ENCODE data around the gene NDUFA7. TPM values are rescaled to one million over a fixed set of nuclear protein-coding genes. Genes with fewer than 3 reads are reported as not detected.

The NDUFA7 gene
- total and polyA plus RNA-seq, 9 donors = 7.7 to 63.7 (median 30.2) TPM

- Histone ChIP-seq H3K4me1 (ENCODE audit: insufficient read depth) (peaks cover 7% of the 10 kb centered on the region), H3K27ac (peak overlapping the region in 1 of 2 donors; percentile 41), H3K9me3 (no peaks in the 10 kb centered on the region), H3K36me3 (no peaks in the 10 kb centered on the region), H3K4me3 (peak overlapping the region; percentile 59), H3K27me3 (no peaks in the 10 kb centered on the region)
- TF ChIP-seq POLR2A (IDR thresholded peaks at IDR 0.05) (no peak), EP300 (IDR thresholded peaks at IDR 0.05) (no peak)
- TF ChIP-seq, protein P1, sequence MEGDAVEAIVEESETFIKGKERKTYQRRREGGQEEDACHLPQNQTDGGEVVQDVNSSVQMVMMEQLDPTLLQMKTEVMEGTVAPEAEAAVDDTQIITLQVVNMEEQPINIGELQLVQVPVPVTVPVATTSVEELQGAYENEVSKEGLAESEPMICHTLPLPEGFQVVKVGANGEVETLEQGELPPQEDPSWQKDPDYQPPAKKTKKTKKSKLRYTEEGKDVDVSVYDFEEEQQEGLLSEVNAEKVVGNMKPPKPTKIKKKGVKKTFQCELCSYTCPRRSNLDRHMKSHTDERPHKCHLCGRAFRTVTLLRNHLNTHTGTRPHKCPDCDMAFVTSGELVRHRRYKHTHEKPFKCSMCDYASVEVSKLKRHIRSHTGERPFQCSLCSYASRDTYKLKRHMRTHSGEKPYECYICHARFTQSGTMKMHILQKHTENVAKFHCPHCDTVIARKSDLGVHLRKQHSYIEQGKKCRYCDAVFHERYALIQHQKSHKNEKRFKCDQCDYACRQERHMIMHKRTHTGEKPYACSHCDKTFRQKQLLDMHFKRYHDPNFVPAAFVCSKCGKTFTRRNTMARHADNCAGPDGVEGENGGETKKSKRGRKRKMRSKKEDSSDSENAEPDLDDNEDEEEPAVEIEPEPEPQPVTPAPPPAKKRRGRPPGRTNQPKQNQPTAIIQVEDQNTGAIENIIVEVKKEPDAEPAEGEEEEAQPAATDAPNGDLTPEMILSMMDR (IDR thresholded peaks at IDR 0.05) = no peak
- DNase-seq = no peak
- WGBS, 3 donors = 2 to 8% (median 5%) methylated on average over 24 of the region's 24 CpGs
- intact Hi-C loops (cut with DNase I) = no loop called here
Observed at GRCh38 chr19:8307400-8307964, 13.7 kb downstream of the NDUFA7 start.

GRCh38 chr19:8306235-8307054 lies 14.7 kb downstream of the NDUFA7 start:
- peak; percentile 11 to 38 (median 20) for DNase-seq
- WGBS, 3 donors = 72 to 75% (median 75%) methylated on average over 15 to 17 of the region's 17 CpGs
- intact Hi-C loops (cut with DNase I) = no loop called here
- H3K27ac ChIP-seq = no peak overlapping the region
- H3K9me3 ChIP-seq = no peaks in the 10 kb centered on the region
- no peak for TF ChIP-seq EP300 (IDR thresholded peaks at IDR 0.05)
- TF ChIP-seq POLR2A (IDR thresholded peaks at IDR 0.05) = no peak
- TF ChIP-seq, protein P1 (IDR thresholded peaks at IDR 0.05) = no peak
- no peak overlapping the region for H3K4me3 ChIP-seq
- peaks cover 7% of the 10 kb centered on the region for H3K4me1 ChIP-seq (ENCODE audit: insufficient read depth)
- H3K27me3 ChIP-seq = no peaks in the 10 kb centered on the region
- no peaks in the 10 kb centered on the region for H3K36me3 ChIP-seq

DNA sequence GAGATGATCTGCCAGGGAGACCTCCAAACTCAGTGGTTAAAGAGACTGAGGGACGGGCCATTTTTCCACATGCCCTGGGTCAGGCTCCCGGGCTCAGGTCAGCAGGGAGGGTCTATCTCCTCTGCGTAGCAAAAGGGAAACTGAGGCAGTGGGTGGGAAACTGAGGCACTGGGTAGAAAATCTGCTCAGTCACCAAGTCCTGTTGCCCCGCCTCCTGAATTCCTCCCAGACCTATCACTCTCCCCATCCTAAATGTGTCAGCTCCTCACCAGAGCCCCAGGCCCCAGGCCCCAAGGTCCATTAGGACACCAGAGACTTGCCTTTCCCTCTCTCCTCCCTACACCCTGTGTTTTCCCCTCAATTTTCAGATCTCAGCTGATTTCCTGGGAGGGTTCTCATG lies 15.4 kb downstream of the NDUFA7 start:
- Histone ChIP-seq H3K4me1 (ENCODE audit: insufficient read depth) (peaks cover 7% of the 10 kb centered on the region), H3K27ac (no peak overlapping the region), H3K27me3 (no peaks in the 10 kb centered on the region), H3K36me3 (no peaks in the 10 kb centered on the region), H3K9me3 (no peaks in the 10 kb centered on the region), H3K4me3 (no peak overlapping the region)
- DNase-seq = peak in 4 of 5 donors; percentile 4 to 17 (median 13)
- TF ChIP-seq, protein P1 (IDR thresholded peaks at IDR 0.05) = no peak
- no peak for TF ChIP-seq EP300 (IDR thresholded peaks at IDR 0.05)
- TF ChIP-seq POLR2A (IDR thresholded peaks at IDR 0.05) = no peak
- 68 to 94% (median 77%) methylated on average over 4 of the region's 4 CpGs for WGBS, 3 donors
- intact Hi-C loops (cut with DNase I) = no loop called here

DNA sequence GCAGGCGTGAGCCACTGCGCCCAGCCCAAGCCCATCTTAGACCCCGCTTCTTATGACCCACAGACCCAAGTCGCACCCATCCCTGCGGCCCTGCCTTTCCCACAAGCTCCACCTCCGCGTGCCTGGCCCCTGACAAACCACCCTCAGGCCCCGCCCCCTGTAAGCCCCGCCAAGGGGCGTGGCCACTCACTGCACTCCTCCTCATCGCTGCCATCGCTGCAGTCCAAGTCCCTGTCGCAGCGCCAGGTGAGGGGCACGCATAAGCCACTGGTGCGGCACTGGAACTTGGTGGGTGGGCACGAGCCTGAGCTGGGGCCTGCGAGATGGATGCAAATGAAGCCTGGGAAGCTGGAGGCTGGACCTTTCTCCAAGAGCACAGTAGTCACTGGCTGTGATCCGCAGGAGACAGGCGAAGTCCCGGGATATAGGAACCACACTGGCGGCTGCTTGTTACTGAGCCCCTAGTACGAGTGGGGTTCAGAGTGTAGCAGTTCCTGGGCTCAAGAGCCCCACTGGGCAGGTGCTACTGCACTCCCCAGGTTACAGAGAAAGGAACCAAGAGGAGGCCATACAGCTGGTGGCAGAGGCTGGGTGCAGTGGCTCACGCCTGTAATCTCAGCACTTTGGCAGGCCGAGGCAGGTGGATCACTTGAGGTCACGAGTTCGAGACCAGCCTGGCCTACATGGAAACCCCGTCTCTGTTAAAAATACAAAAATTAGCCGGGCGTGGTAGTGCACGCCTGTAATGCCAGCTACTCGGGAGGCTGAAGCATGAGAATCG lies 16.1 kb downstream of the NDUFA7 start:
- intact Hi-C loops (cut with DNase I) = no loop called here
- no peaks in the 10 kb centered on the region for H3K27me3 ChIP-seq
- TF ChIP-seq POLR2A (IDR thresholded peaks at IDR 0.05) = no peak
- TF ChIP-seq, protein P1 (IDR thresholded peaks at IDR 0.05) = no peak
- TF ChIP-seq EP300 (IDR thresholded peaks at IDR 0.05) = no peak
- H3K4me3 ChIP-seq = no peak overlapping the region
- no peaks in the 10 kb centered on the region for H3K9me3 ChIP-seq
- H3K36me3 ChIP-seq = no peaks in the 10 kb centered on the region
- peaks cover 7% of the 10 kb centered on the region for H3K4me1 ChIP-seq (ENCODE audit: insufficient read depth)
- WGBS, 3 donors = 78 to 82% (median 79%) methylated on average over 33 of the region's 33 CpGs
- H3K27ac ChIP-seq = no peak overlapping the region
- DNase-seq = peak in 4 of 5 donors; percentile 10 to 56 (median 27)
